GM12874 (cell line): ENCODE results near the gene PRICKLE3.

Experiments
- TF ChIP-seq, protein P1 (sequence below): IDR thresholded peaks from 2 replicates; pipeline ENCODE4 v1.5.1; 2011; ENCODE audit warnings: low read depth, mild to moderate bottlenecking, control low read depth, low read length, moderate library complexity; ENCODE audit not compliant: insufficient read depth

Gene PRICKLE3

DNA sequence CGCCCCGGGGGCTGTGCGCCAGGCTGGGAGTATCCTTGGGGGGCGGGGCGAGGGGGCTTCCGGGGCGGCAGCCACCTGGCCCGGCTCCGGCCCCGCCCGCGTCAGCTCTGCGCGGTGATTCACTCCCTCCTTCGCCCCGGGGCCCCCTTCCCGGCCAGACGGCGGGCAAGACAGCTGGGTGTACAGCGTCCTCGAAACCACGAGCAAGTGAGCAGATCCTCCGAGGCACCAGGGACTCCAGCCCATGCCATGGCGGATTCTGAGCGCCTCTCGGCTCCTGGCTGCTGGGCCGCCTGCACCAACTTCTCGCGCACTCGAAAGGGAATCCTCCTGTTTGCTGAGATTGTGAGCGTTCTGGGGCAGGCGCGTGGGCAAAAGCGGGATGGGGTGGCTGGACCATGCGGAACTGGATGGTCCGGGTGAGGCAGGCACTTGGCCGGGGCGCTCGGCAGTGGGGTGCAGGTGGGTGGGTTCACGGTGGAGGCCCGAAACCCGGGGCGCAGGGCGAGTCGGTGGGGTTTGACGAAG lies 14.4 kb downstream of the PRICKLE3 start, which contains the start of gene PLP2:
TSS of gene PLP2 (plus strand) at position 147 of the 528 bp plus-strand sequence. CDS start at position 250, 103 bp downstream.
- TF ChIP-seq, protein P1, sequence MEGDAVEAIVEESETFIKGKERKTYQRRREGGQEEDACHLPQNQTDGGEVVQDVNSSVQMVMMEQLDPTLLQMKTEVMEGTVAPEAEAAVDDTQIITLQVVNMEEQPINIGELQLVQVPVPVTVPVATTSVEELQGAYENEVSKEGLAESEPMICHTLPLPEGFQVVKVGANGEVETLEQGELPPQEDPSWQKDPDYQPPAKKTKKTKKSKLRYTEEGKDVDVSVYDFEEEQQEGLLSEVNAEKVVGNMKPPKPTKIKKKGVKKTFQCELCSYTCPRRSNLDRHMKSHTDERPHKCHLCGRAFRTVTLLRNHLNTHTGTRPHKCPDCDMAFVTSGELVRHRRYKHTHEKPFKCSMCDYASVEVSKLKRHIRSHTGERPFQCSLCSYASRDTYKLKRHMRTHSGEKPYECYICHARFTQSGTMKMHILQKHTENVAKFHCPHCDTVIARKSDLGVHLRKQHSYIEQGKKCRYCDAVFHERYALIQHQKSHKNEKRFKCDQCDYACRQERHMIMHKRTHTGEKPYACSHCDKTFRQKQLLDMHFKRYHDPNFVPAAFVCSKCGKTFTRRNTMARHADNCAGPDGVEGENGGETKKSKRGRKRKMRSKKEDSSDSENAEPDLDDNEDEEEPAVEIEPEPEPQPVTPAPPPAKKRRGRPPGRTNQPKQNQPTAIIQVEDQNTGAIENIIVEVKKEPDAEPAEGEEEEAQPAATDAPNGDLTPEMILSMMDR = no peak

DNA sequence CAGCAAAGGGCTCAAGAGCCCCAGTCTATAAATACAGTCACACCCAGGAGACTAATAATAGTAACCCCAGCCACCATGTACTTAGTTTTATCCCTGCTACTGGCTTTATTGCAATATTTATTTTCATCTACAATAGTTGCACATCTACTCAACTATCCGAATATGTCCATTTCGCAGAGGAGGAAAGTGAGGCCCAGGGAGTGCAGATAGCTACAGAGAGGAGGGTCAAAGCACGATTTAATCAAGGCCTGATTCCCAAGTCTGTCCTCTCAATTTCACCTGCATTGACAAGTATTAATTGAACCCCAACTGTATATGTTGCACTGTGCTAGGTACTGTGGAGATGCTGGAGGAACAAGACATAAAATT lies 18.4 kb downstream of the PRICKLE3 start:
- TF ChIP-seq, protein P1 = no peak

DNA sequence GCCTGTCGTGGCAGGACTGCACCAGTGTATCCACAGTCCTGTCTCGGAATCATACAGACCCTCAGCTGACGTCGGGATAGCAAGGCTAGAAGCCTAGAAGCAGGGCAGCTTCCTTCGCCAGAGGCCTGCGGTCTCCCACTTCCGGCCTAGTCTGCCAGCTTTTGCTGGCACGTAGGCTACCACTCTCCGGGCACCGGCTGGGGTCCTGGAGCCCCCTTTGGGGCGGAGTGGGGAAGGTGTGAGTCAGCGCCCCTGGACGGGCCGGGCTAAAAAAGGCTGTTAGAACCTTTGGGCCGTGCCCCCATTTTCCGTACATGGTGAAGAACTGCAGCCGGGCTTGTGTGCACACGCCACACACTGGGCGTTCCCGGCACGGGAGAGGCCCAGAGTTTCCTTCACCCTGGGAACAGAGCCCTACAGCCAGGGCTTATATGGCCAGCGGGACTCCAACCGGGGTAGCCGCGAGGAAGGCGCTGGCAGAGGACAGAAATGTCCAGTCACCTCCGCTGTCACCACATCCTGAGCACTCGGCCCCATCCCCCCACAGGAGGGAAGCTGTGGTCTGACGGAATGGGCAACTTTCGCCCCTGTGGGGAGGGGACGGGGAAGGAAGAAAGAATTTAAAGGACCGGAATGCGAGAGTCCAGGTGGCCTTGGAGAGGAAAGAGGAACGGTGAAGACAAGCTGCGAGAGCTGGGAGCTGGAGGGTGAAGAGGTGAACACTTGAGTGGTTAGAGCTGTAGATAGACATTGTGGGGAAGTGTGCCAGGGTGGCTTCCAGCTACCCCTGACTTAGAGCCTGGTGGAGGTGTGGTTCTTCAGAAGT lies 19.0 kb downstream of the PRICKLE3 start:
- TF ChIP-seq, protein P1 = no peak

DNA sequence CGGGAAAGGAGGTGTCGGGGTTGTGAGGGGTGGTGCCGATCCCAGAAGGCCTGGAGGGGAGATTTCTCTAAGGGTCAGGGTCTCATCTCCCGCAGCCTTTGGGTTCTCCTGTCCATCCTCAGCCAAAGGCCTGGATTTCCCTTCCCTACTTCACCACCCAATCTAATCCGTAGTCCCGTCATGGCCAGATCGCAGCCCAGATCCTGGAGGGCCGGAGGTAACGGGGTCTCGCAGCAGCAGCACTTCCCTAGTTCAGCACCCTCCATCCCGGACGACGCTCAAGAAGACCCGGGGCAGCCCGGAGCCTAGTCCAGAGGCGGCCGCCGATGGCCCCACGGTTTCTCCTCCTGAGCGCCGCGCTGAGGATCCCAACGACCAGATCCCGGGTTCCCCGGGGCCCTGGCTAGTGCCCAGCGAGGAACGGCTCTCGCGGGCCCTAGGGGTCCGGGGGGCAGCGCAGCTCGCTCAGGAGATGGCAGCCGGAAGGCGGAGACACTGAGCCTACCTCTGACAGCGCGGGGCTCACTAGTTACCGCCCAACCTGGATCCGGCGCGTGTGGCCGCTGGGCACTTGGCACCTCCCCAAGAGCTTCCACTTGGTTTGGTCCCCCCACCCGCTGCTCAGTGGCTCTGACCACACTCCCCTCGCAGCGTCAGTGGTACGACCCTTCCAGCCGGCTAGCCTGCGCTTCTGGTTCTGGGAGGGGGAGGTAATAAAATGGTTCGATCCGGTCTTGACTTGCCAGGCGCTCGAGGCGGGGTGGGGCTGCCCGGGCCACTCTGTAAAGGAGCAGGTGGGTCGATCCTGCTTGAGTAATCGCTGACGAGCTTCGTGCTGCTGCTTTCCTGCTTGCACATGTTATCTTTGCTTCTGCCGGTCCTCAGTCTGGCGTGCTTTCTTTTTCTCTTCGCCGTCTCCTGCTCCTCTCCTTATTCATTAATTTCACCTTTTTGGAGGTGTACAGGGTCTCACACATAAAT lies 20.0 kb downstream of the PRICKLE3 start:
- TF ChIP-seq, protein P1 = peak; percentile 25; the same call in 1 of the 2 replicates

DNA sequence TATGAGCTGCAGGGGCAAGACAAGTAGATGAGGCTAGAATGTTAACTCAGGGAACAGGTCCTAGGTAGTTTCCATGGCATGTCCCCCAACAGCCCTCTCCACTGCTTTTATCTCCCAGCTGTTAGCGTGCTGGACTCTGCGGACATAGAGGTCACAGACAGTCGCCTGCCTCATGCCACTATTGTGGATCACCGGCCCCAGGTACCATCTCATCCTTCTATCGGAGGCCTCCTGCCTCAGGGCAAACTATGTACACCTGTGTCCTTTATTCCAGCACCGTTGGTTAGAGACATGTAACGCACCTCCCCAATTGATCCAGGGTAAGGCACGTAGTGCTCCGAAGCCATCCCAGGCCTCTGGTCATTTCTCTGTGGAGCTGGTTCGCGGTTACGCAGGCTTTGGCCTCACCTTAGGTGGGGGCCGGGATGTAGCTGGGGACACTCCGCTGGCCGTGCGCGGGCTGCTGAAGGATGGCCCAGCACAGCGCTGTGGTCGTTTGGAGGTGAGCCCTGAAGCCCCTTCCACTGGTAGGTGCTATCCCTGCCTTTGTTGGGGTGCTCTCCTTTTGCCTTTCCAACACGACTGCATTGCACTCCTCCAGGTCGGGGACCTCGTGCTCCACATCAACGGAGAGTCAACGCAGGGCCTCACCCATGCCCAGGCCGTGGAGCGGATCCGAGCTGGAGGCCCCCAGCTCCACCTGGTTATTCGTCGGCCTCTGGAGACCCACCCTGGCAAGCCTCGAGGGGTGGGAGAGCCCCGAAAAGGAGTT lies 21.4 kb downstream of the PRICKLE3 start:
- TF ChIP-seq, protein P1 = no peak

DNA sequence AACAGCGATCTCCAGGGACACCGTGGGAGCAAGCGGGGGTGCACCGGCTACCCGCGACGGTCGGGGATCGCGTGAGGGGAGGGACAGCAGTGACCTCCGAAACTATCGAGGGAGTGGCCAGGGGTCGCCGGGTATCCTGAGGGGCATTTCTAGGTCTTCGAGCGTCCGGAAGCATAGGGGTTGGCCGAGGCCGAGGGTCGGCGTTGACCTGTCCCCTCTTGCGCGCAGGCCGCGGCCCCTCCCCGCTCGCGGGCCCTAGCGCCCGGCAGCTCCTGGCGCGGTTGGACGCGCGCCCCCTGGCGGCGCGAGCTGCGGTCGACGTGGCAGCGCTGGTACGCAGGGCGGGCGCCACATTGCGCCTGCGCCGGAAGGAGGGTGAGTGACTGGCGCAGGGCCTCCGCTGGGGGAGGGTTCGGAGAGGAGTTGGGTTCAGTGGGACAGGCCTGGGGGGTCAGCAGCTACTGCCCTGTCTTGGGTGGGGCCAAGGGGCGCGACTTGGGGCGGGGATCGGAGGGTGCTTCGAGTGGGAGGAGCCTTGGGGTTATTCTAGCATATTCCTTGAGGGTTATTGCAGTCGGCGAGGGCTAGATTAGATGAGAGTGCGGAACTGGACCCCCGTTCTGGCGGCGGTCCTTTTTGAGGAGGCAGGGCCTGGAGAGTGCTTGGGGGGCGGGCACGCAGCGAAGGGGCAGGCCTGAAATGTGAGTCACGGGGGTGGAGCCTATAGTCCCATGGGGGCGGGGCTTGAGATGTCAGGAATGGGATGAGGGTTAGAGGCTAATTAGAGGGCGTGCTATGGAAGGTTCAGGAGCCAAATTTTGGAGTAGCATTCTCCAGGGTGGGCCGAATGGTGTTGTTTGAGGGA lies 22.4 kb downstream of the PRICKLE3 start:
- TF ChIP-seq, protein P1 = peak; percentile 80
